NCI-H446 (cell line): ENCODE measurements around the gene GNAQ.
"Not testable (repeated sequence)": the region's sequence is repeated elsewhere in the genome, so short reads cannot be mapped to it uniquely, and the experiment has no call there.

Experiments
- DNase-seq, 2 experiments: peaks; one replicate each; lab custom pipeline; 2025; lab: John Stamatoyannopoulos, UW

GNAQ gene

DNA sequence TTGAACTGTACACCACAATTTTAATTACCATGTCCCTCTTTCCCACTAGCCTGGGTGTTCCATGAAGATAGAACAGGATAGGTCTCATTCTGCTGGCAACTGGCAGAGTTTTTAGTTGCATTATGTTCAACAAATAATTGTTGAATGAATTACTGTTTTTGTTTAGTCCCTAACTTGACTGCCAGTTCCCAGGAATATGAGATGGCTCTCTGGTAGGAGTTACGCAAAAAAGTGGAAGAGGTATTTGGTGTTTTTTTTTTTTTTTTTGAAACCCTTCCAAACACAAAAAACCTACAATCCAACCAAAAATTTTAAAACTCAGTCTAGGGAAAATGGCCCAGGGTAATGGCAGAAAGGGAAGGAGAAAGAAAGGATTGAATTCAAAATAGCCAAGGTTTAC, 153.6 kb downstream of the GNAQ start:
- DNase-seq = no peak

DNA sequence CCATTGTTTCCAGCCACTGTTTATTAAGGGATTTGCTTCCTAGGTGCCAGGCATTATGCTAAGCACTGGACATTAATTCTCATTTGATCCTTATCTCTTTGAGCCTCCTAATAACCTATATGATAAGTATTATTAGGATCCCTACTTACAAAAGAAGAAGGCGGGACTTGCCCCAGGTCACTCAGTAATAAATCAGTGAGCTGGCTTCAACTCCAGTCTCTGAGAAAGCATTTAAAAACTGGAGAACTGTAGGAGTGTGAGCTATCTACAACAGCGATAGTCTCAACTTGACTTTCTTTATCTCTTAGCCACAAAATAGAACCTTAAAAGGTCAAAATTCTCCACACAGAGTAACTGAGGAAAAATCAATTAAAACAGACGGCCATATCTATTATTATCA, 155.0 kb downstream of the GNAQ start:
- DNase-seq = no peak

DNA sequence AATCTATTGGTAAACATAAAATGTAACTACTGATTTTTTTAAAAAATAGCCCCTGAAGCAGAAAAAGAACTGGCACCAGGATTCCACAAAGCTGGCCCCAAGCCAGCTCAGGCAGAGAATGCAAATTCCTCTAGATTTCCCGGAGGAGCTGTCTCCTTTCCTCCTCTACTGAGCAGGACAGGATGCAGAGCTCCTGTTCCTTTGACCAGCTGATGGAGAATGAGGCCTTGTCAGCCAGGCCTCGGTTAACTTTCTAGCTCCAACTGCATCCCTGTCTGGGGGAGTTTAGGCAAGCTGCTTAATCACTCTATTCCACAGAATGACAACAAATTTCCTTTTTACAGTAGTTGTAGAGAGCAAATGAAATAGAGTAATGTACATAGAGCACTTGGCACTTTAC, 155.5 kb downstream of the GNAQ start:
- no peak for DNase-seq

DNA sequence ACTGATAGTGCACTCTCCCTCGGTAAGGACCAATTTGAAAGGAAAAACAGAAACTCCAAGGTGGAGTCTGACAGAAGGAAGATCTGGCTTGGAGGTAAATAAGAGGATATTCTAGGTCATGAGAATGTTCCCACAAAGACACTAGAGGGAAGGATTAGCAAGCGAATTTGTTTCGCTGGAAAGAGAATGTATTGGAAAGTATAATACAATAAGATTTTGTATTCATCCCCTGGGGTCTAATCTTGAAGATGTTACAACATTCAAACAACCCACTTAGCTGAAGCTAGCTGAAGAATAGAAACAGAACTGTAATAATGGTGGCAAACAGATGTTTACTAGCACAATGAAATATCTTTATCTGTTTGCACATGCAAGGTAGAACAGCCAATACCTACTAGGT, 158.7 kb downstream of the GNAQ start:
- no peak for DNase-seq

DNA sequence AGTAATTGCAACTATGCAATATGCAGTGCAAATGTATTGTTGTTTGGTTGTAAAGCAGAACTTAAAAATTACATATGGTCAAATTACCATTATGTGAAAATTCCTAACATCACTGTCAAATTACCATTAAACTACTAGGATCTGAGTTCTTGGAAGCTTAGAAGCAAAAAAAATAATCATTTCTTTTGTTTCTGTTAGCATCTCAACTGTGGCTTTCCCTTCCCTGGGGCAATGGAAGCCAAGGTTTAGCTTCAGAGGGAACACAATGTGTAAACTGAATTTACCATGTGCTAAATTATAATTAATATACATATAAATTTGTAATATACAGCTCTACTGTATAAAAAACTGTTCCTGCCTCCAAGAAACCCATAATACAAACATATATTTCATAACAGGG, 159.4 kb downstream of the GNAQ start:
- DNase-seq = no peak

DNA sequence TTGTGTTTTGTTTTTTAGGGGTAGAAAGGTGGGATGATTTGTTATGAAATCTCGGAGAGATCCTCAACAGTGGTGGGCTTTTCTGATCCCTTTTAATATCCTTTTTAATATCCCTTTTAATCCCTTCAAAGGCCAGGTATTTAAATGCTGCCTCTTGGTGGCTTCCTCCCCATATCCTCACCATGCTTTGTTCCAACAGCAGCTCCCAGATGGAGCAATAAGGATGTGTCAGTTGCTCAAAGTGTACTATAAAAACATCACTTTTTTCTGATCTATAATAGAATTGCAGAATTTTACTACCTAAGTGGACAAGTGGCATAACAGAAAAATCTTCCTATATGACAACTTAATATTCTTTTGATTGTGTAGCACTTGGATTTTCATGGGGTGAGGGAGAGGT, 160.1 kb downstream of the GNAQ start:
- DNase-seq = no peak

DNA sequence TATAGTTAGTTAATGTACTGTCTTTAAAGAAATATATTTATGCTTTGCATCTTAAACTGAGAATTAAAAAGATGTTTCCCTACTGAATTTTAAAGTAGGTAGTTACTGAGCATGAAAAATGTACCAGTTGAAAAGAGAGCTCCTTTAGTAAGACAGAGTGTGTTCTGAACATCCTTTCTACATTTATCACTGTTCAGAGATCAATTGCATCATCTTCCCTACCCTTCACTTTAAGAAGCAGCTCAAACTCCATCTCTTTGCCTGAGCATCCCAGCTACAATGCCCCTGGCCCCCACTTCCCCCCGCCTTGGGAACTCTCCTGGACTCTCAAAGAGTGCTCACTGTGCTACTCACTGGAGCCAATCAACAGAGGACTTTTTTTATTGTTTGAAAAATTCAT, 164.7 kb downstream of the GNAQ start:
- no peak for DNase-seq

DNA sequence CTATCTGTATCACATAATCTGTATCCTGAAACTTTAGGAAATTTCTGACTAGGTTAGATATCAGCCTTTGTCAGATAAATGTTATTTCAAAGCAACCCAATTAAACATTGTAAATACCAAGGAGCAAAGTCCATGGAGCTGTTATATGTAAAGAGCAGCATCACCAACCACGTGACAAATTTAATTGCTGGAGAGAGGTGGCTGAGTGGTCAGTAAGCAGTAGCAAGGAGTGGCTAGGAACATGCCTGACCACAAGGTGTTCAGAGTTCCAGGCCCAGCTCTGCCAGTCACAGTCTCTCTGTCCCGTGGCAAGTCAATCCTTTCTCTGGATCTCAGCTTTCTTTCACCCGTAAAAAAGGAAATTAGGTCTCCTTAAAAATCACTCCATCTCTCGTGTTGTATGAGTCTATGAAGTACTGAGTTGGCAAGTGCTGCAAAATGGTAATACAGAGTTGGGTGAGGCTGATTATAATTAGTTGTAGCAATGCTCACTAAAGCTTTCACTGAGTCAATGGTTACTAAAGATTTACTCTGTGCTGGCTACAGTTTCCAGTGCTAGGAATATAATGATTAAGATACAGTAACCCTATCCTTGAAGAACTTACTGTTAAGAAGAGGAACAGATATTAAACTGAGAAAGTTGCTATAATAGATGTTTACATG, 166.1 kb downstream of the GNAQ start:
- no peak for DNase-seq

DNA sequence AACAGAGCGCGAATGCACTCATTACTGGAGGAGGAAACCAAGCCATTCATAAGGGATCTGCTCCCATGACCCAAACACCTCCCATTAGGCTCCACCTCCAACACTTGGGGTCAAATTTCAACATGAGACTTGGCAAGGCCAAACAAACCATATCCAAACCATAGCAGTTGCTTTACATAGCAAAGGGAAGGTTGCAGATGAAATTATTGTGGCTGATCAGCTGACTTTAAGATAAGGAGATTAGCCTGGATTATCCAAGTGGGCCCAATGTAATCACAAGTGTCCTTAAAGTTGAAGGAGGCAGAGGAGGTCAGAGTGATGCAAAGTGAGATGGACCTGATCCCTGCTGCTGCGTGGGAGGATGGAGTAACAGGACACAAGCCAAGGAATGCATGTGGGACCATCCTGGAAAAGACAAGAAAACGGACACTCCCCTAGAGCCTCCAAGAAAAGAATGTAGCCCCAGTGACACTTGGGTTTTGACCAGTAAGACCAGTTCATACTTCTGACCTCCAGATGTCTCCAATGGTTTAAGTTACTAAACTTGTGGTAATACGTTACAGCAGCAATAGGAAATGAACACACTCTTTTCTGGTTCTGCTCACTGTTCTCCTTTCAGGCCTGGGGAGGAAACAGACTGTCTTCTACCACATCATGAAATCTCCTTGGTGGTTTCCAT, 167.3 kb downstream of the GNAQ start:
- DNase-seq = no peak

DNA sequence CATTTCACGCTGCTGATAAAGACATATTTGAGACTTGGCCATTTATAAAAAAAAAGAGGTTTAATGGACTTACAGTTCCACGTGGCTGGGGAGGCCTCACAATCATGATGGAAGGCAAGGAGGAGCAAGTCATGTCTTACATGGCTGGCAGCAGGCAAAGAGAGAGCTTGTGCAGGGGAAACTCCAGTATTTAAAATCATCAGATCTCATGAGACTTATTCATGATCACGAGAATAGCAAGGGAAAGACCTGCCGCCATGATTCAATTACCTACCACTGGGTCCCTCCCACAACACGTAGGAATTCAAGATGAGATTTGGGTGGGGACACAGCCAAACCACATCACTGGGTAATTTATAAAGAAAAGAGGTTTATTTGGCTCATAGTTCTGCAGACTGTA, 168.0 kb downstream of the GNAQ start:
- not testable (repeated sequence) for DNase-seq

DNA sequence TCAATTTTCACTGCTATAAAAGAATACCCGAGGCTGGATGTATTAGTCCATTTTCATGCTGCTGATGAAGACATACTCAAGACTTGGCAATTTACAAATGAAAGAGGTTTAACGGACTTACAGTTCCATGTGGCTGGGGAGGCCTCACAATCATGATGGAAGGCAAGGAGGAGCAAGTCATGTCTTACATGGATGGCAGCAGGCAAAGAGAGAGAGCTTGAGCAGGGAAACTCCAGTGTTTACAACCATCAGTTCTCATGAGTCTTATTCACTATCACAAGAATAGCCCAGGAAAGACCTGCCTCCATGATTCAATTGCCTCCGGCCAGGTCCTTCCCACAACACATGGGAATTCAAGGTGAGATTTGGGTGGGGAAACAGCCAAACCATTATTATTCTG, 170.7 kb downstream of the GNAQ start:
- DNase-seq = not testable (repeated sequence)

DNA sequence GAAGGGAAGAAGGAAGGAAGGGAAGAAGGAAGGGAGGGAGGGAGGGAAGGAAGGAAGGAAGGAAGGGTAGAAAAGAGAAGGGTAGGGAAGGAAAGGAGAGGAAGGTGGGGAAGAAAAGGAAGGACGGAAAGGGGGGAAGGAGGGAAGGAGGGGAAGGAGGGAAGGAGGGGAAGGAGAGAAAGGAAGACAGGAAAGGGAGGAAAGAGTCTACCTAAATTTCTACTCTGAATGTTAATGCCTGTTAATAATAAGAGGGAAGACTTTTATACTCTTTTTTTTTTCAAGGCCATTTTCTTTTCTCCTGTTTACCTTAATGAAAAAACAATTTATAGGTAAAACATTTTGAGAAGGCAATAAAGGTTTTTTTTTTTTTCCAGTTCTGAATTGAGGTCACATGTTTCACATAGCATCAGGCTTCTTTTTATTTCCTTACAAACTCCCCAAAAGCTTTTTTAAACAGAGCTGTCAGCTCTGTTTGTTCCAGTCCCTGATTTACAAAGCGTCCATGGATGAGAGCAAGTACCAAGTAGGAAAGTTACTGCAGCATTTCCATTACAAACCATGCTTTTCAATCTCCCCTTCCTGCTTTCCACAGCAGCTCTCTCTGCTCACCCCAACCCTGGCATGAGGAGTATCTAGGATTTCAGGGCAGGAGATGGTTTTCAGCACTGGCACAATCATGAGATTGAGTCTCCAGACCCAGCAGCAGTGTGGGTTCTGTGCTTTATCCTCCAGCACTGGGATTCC, 173.9 kb downstream of the GNAQ start:
- no peak for DNase-seq

DNA sequence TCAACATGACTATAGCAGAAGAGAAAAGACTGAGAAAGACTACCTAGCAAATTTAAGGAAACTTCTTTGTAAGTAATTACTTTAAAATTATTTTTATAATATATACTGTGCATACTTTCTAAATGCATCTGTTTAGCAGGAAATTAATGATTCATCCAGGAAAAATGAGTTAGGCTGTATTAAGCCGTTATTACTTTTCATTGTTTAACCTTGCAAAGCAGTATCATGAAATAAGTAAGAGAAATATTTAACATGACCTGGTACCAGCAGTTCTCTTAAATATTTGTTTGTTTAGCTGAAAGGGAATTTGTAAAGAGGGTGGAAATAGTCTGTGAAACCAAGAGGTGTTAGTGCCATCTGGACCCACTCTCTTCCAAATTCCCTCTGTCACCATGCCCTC, 175.0 kb downstream of the GNAQ start:
- DNase-seq = no peak

DNA sequence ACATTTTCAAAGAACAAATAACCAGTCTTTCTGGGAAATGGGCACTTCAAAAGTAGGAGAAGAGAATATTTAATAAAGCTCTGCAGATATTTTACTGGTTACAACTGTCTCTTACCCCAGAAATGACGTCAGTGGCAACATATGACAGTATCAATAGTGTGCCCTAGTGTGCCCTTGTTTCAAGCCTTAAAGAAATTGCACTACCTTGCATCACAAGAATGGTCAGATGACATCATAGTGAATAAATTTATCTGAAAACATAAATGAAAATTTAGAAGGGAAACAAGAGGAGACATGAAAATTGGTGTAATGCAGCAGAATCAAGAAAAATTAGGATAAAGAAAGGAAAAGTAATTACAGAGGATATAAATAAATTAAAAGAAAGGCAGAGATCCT, 176.7 kb downstream of the GNAQ start:
- no peak for DNase-seq

DNA sequence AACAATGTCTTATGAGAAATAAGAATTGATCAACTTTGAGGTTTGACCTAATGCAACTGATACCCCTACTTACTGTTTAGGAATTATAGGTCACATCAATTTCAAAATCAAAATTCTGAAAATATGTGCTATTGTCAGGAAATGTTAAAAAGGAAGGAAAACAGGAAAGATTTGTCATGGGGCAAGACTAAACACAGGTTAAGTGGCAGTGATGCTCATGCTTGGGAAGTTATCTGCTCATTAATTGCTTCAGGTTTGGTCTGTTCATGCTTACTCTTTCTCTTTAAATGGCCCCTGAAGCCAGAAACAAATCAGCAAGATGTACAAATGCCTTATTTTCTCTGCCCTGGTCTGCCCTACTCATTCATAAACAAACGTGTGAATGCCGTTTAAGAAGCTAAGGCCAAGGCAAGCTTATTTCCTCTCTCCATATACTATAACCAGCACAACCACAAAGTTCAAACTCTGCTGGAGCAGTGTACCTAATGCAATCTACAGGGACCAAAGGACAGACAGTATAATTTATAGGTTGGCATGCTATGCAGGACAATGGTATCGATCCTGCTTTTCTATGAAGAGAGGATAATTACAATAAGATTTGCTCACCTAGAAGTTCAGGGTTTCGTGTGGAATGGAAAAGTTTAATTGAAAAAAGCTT, 177.2 kb downstream of the GNAQ start:
- DNase-seq = no peak

DNA sequence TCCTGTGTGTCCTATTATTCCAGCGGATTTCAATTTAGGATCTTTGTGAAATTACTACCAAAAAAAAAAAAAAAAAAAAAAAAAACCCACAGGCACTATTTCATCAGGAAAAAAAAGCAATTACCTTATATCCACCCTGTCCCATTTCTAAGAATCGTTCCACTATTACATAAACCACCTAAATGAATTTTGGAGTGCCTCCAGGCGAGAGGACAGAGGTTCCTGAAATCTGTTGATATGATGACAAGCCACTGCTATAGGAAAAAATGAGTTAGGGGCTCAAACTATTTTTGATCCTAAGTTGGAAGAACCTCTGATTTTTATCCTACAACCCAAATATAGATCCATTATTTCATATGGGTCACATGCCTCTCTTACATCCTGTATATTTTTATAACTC, 177.9 kb downstream of the GNAQ start:
- no peak for DNase-seq

DNA sequence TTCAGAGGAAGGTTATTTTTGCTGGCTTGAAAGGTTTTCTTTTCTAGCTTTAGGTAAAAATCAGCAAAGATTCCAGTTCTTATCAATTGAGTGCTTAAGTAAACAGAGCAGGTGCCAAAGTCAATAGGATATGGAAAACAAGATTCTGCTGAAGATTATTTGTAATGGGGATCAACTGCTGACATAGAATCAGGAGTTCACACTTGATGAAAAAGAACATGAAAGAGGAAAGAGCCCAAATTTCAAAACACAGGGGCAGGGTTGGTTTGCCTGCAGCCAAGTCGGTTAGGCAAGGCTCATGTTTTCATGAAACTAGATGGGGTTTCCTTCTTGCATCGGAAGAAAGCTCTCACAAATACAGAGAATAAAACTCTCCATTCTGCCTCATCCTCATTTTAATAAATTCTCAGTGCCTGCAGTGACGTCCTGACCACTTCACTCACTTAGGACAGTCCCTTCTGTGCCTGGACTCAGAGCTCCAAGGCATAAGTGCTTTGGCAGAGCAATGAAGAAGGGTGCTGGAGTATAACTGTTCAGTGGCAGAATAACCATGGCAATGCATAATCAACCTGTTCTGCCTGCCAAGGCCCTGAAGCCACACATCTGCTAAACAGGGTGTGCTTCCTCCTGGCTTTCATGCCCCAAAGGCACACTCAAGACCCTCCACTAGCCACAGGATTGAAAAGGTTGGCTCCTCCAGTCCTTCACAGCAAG, 179.6 kb downstream of the GNAQ start:
- peak in 1 of 2 experiments; percentile 44 for DNase-seq

DNA sequence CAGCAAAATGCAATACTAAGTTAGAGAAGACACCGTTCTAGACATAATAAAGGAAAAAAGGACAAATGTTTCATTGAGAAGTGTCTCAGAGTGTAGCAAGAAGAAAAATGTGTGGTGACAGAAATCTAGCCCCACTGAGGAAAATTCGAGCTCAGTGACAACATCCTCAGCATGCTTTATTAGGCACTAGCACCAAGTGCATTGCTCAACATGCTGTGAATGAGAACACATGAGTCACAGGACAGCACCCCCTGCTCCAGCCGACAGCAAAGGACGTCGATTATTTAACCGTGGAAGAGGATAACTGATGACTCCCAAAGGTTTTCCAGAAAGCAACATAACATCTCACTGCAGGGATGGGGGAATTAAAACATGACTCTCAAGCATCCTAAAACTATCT, 182.7 kb downstream of the GNAQ start:
- no peak for DNase-seq

DNA sequence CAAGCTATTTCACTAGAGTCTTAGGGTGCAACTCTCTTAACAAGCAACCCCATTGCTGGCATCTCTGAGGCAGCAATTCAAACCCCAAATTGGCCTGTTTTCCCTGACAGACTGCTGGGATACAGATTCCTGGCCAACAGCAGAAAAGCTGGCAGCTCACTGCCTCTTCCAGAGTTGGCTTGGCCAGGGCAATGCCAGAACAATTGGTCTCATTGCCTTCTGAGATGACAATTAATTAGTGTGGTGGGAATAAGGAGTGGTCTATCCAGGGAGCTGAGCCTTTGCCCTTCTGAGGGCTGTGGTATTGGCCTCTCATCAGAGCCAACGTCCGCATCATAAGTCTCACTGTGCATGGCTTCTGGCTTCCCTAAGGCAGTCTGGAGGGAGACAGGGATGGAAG, 183.2 kb downstream of the GNAQ start:
- DNase-seq = peak in 1 of 2 experiments; percentile 61

DNA sequence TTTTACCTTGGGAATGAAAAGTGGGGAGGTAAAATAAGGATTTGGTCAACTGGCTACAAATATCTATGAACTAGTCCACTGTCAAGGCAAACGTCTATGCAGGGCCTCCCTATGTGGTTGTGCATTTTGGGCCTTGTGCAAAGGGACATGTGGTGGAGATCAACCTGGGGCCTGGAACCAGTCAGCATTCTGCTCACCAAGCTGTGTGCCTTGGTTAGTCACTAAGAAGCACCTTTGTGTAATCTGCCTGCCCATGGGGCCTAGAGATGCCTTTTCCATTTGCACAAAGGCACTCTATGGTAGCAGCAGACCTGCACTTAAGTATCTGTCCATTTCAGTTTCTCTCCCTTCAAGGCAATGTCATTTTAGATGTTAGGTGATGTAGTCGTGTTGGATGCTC, 184.0 kb downstream of the GNAQ start:
- no peak for DNase-seq

DNA sequence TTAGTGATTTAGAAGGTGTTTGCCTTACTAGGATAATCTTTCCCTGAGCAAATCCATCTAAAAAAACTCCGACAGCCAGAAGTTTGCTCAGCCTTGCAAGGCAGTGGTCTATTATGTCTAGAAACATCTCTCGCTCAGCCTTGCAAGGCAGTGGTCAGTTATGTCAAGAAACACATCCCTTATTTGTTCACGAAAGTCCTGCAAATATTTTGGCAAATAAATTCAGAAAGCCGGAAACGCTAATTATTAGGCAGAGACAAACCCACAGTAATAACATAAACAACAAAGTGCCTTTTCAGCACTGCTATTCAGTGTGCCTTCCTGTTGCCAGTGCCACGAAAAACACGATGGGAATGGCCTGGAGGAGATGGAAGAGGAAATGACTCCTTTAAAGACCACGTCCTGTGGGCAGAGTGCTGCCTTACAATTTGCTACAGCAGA, 184.5 kb downstream of the GNAQ start:
- no peak for DNase-seq

DNA sequence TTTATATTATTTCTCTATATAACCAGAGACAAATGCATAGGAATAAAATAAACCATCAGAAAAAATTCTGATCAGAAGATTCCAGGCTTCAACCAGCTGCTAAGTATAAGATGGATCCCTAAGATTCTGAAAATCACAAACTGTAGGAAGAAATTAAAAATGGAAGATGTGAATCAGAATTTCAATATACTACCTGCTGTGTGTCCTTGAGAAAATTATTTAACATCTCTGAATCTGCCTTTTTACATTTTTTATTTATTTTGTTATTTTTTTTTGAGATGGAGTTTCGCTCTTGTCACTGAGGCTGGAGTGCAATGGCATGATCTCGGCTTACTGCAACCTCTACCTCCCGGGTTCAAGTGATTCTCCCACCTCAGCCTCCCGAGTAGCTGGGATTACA, 187.2 kb downstream of the GNAQ start:
- DNase-seq = no peak
